Measurements from ENCODE around the gene KIF27.
"Not testable (repeated sequence)": the region's sequence is repeated elsewhere in the genome, so short reads cannot be mapped to it uniquely, and the experiment has no call there.

KIF27 gene

GRCh38 chr9:83920927-83921707, at the start of gene KIF27:
TSS of gene KIF27 (minus strand) at chr9:83921432. CDS start at chr9:83915591, 5,841 bp downstream.
- DNase-seq (ENCODE audit: extremely low spot score, insufficient read length, low read depth) (peak; percentile 94), FAIRE-seq (peak; percentile 95)

GRCh38 chr9:83969602-83970001, 48.4 kb upstream of the KIF27 start:
- no peak for FAIRE-seq

GRCh38 chr9:83967073-83967472, 45.8 kb upstream of the KIF27 start:
- DNase-seq (ENCODE audit: extremely low spot score, insufficient read length, low read depth): no peak
- no peak for FAIRE-seq

More at GRCh38 chr9:83969602-83970001, 48.4 kb upstream of the KIF27 start:
- DNase-seq (ENCODE audit: extremely low spot score, insufficient read length, low read depth): no peak

- FAIRE-seq (no peak), DNase-seq (ENCODE audit: extremely low spot score, insufficient read length, low read depth) (no peak)
Measured at GRCh38 chr9:83966209-83966582, 45.0 kb upstream of the KIF27 start.

- no peak for DNase-seq (ENCODE audit: extremely low spot score, insufficient read length, low read depth)
- no peak for FAIRE-seq
Measured at GRCh38 chr9:83965350-83966208, 44.3 kb upstream of the KIF27 start.

- peak; percentile 26 for FAIRE-seq
- DNase-seq (ENCODE audit: extremely low spot score, insufficient read length, low read depth): no peak
Measured at GRCh38 chr9:83964973-83965349, 43.7 kb upstream of the KIF27 start.

GRCh38 chr9:83962165-83962564, 40.9 kb upstream of the KIF27 start:
- FAIRE-seq (no peak), DNase-seq (ENCODE audit: extremely low spot score, insufficient read length, low read depth) (no peak)

- FAIRE-seq (no peak), DNase-seq (ENCODE audit: extremely low spot score, insufficient read length, low read depth) (no peak)
Measured at GRCh38 chr9:83960991-83961390, 39.8 kb upstream of the KIF27 start.

GRCh38 chr9:83959061-83959460, 37.8 kb upstream of the KIF27 start:
- FAIRE-seq: no peak
- no peak for DNase-seq (ENCODE audit: extremely low spot score, insufficient read length, low read depth)

GRCh38 chr9:83957248-83957513, 35.9 kb upstream of the KIF27 start:
- FAIRE-seq: no peak
- DNase-seq (ENCODE audit: extremely low spot score, insufficient read length, low read depth): no peak

GRCh38 chr9:83956436-83957247, 35.4 kb upstream of the KIF27 start:
- FAIRE-seq: peak; percentile 75

GRCh38 chr9:83956086-83956435, 34.8 kb upstream of the KIF27 start:
- DNase-seq (ENCODE audit: extremely low spot score, insufficient read length, low read depth): no peak
- no peak for FAIRE-seq

More at GRCh38 chr9:83956436-83957247, 35.4 kb upstream of the KIF27 start:
- DNase-seq (ENCODE audit: extremely low spot score, insufficient read length, low read depth): peak; percentile 56

GRCh38 chr9:83948096-83948495, 26.9 kb upstream of the KIF27 start:
- not testable (repeated sequence) for DNase-seq (ENCODE audit: extremely low spot score, insufficient read length, low read depth); FAIRE-seq

GRCh38 chr9:83940590-83941303, 19.5 kb upstream of the KIF27 start:
- DNase-seq (ENCODE audit: extremely low spot score, insufficient read length, low read depth) (no peak), FAIRE-seq (no peak)

GRCh38 chr9:83937861-83938455, 16.7 kb upstream of the KIF27 start:
- FAIRE-seq (peak; percentile 81), DNase-seq (ENCODE audit: extremely low spot score, insufficient read length, low read depth) (no peak)

- FAIRE-seq: no peak
- DNase-seq (ENCODE audit: extremely low spot score, insufficient read length, low read depth): no peak
Measured at GRCh38 chr9:83936523-83936922, 15.3 kb upstream of the KIF27 start.

GRCh38 chr9:83935276-83935935, 14.2 kb upstream of the KIF27 start:
- DNase-seq (ENCODE audit: extremely low spot score, insufficient read length, low read depth): no peak
- FAIRE-seq: no peak

- FAIRE-seq: no peak
- no peak for DNase-seq (ENCODE audit: extremely low spot score, insufficient read length, low read depth)
Measured at GRCh38 chr9:83934569-83935275, 13.5 kb upstream of the KIF27 start.

GRCh38 chr9:83933790-83934189, 12.6 kb upstream of the KIF27 start:
- DNase-seq (ENCODE audit: extremely low spot score, insufficient read length, low read depth) (no peak), FAIRE-seq (no peak)

All from GM18507 (cell line).